HEK293 (cell line): ENCODE data around the gene TBC1D22A.

Experiments used
- BCL11A ChIP-seq: fragments of 450-650 bp; formaldehyde crosslinking; IDR thresholded peaks from 2 replicates; pipeline ENCODE4 v1.5.1; 2016; ENCODE audit warnings: low read depth, missing biosample characterization, missing genetic modification characterization
- GLI4 ChIP-seq: fragments of 450-650 bp; formaldehyde crosslinking; IDR thresholded peaks from 2 replicates; pipeline ENCODE4 v1.5.1; 2016; ENCODE audit warnings: missing biosample characterization, missing genetic modification characterization
- KLF16 ChIP-seq: fragments of 450-650 bp; formaldehyde crosslinking; IDR thresholded peaks from 2 replicates; pipeline ENCODE4 v1.5.1; 2017; ENCODE audit warnings: missing biosample characterization, missing genetic modification characterization
- ZFP37 ChIP-seq: fragments of 450-650 bp; formaldehyde crosslinking; IDR thresholded peaks from 2 replicates; pipeline ENCODE4 v1.5.1; 2016; ENCODE audit warnings: missing biosample characterization, missing genetic modification characterization
- ZFP41 ChIP-seq: fragments of 450-650 bp; formaldehyde crosslinking; IDR thresholded peaks from 2 replicates; pipeline ENCODE4 v1.5.1; 2016; ENCODE audit warnings: missing biosample characterization, missing genetic modification characterization, borderline replicate concordance
- ZNF423 ChIP-seq: fragments of 450-650 bp; formaldehyde crosslinking; IDR thresholded peaks from 2 replicates; pipeline ENCODE4 v1.5.1; 2016; ENCODE audit warnings: missing biosample characterization, missing genetic modification characterization
- ZNF585B ChIP-seq: fragments of 450-650 bp; formaldehyde crosslinking; IDR thresholded peaks from 2 replicates; pipeline ENCODE4 v1.5.1; 2016; ENCODE audit warnings: missing biosample characterization, missing genetic modification characterization
- ZNF768 ChIP-seq: fragments of 450-650 bp; formaldehyde crosslinking; IDR thresholded peaks from 2 replicates; pipeline ENCODE4 v1.5.1; 2018; ENCODE audit warnings: missing biosample characterization, mild to moderate bottlenecking, missing genetic modification characterization
- TF ChIP-seq, protein P1 (sequence below): fragments of 450-650 bp; formaldehyde crosslinking; IDR thresholded peaks from 2 replicates; pipeline ENCODE4 v1.5.1; 2016; ENCODE audit warnings: missing biosample characterization, missing genetic modification characterization
- TF ChIP-seq, protein P2 (sequence below): fragments of 450-650 bp; formaldehyde crosslinking; IDR thresholded peaks from 2 replicates; pipeline ENCODE4 v1.5.1; 2016; ENCODE audit warnings: missing biosample characterization, missing genetic modification characterization
- TF ChIP-seq, protein P3 (sequence below): fragments of 450-650 bp; formaldehyde crosslinking; IDR thresholded peaks from 2 replicates; pipeline ENCODE4 v1.5.1; 2016; ENCODE audit warnings: missing biosample characterization, missing genetic modification characterization

GRCh38 chr22:46974077-46974476 lies 211.6 kb downstream of the TBC1D22A start:
- TF ChIP-seq, protein P1, sequence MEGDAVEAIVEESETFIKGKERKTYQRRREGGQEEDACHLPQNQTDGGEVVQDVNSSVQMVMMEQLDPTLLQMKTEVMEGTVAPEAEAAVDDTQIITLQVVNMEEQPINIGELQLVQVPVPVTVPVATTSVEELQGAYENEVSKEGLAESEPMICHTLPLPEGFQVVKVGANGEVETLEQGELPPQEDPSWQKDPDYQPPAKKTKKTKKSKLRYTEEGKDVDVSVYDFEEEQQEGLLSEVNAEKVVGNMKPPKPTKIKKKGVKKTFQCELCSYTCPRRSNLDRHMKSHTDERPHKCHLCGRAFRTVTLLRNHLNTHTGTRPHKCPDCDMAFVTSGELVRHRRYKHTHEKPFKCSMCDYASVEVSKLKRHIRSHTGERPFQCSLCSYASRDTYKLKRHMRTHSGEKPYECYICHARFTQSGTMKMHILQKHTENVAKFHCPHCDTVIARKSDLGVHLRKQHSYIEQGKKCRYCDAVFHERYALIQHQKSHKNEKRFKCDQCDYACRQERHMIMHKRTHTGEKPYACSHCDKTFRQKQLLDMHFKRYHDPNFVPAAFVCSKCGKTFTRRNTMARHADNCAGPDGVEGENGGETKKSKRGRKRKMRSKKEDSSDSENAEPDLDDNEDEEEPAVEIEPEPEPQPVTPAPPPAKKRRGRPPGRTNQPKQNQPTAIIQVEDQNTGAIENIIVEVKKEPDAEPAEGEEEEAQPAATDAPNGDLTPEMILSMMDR (tag by site-specific recombination) = no peak
- TF ChIP-seq ZFP41 (tag by site-specific recombination) (no peak), ZNF768 (tag by site-specific recombination) (no peak), GLI4 (tag by site-specific recombination) (no peak), KLF16 (tag by site-specific recombination) (no peak), ZNF423 (no peak), ZNF585B (tag by site-specific recombination) (no peak), BCL11A (tag by site-specific recombination) (no peak), ZFP37 (tag by site-specific recombination) (no peak)
- TF ChIP-seq, protein P2, sequence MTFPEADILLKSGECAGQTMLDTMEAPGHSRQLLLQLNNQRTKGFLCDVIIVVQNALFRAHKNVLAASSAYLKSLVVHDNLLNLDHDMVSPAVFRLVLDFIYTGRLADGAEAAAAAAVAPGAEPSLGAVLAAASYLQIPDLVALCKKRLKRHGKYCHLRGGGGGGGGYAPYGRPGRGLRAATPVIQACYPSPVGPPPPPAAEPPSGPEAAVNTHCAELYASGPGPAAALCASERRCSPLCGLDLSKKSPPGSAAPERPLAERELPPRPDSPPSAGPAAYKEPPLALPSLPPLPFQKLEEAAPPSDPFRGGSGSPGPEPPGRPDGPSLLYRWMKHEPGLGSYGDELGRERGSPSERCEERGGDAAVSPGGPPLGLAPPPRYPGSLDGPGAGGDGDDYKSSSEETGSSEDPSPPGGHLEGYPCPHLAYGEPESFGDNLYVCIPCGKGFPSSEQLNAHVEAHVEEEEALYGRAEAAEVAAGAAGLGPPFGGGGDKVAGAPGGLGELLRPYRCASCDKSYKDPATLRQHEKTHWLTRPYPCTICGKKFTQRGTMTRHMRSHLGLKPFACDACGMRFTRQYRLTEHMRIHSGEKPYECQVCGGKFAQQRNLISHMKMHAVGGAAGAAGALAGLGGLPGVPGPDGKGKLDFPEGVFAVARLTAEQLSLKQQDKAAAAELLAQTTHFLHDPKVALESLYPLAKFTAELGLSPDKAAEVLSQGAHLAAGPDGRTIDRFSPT (tag by site-specific recombination) = no peak
- TF ChIP-seq, protein P3, sequence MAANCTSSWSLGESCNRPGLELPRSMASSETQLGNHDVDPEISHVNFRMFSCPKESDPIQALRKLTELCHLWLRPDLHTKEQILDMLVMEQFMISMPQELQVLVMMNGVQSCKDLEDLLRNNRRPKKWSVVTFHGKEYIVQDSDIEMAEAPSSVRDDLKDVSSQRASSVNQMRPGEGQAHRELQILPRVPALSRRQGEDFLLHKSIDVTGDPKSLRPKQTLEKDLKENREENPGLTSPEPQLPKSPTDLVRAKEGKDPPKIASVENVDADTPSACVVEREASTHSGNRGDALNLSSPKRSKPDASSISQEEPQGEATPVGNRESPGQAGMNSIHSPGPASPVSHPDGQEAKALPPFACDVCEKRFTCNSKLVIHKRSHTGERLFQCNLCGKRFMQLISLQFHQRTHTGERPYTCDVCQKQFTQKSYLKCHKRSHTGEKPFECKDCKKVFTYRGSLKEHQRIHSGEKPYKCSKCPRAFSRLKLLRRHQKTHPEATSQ (tag by site-specific recombination) = no peak
